ENCODE results near the gene FRMD4B.

FRMD4B gene

GRCh38 chr3:69166446-69166845 is 219.4 kb downstream of the FRMD4B start:
- no peak for DNase-seq (ENCODE audit: low read depth)

GRCh38 chr3:69165744-69166143 is 220.1 kb downstream of the FRMD4B start:
- DNase-seq (ENCODE audit: low read depth): no peak

DNA sequence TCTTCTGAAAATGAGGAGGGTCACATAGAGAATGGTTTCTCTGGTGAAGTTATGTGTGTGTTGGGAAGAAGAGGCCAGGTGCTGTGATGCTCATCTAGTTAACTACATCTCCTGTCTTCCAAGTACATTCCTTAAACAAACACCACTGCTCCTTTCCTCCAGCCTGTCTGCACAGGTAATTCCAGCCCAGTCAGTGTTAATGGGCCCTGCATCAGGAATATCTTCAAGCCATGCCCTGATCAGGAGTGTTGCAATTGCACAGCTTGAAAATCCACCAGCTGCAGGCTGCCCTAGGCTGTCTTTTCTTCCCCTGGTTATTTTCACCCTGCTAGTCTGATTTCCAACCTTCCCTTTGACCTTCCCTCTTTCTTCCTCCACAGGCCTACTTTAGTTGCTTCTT is 221.6 kb downstream of the FRMD4B start:
- DNase-seq (ENCODE audit: low read depth): no peak

DNA sequence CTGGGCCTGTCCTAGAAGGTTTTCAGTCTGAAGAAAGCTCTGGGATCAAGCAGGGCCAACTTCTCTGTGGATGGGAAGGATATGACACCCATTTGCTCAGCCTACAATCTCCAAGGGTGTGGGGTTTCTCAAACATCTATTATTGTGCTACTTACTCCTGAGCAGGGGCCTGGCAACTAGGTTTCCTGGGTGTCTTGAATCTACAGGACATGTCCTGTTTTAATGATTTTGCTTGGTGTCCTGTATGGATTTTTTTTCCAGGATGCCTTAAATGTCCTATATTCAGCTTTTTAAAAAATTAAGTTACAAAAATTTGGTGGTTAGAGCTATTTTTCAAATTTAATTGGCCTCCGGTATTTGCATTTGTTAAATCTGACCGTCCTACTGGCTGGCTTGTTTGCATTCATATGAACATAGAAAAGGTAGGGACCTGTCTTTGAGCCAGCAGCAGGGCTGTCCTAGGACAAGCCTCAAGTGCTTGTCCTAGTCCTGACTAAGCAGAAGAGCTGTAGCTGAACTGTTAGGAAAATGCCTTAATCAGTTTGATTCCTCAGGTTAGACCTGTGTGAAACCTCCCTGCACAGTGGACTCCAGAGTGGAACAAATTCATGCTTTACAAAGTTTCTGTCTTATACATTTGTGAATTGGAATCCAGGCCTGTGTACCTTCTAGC is 223.4 kb downstream of the FRMD4B start:
- no peak for DNase-seq (ENCODE audit: low read depth)

DNA sequence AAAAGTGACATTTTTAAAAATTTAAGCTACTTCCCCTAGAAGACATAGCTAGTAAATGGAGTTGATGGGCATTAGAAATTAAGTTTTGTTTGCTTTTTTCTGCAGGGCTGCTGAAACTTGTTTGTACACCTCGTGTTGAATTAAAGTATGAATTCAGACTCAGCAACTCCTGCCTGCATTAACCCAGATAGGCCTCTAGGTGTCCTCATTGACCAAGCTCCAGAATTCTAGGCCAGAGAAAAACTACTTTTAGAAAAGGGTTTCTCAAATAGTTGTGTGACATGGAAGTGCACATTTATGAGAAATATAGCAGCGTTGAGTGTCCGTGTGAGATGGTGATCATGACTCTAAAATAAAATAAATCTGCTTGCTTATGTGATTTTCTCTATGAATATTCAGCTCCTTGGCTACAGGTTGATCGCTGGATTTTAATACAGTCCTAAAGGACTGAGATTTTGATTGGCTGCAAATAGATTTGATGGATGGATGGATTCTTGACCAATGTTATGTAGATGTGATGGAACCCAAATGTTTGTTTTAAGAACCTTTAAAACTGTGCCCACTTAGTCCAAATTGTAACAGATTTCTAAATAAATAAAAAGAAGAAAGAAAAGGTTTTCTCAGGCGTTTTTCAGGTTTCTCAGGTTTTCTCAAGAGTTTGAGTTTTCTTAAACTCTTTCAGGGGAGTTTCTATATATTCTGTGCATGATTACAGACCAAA is 224.1 kb downstream of the FRMD4B start:
- DNase-seq (ENCODE audit: low read depth): no peak

GRCh38 chr3:69160525-69160924 is 225.4 kb downstream of the FRMD4B start:
- DNase-seq (ENCODE audit: low read depth): no peak

DNA sequence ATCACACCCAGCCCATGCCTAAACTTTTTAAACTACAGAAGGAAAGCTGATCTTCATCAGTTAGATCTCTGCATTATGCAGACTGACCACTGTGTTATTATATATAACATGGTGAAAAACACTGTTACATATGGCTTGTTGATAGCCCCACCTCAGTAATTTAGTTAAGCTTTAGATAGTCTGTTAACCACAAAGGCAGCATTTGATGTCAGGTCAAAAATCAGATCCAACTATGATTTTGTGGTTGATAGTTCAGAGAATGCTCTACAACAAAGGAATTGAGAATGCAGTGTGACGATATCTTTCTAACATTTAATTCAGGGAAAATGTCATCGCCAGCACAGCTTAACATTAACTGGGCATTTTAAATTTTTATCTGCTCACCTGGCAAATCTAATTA is 225.8 kb downstream of the FRMD4B start:
- DNase-seq (ENCODE audit: low read depth): no peak

DNA sequence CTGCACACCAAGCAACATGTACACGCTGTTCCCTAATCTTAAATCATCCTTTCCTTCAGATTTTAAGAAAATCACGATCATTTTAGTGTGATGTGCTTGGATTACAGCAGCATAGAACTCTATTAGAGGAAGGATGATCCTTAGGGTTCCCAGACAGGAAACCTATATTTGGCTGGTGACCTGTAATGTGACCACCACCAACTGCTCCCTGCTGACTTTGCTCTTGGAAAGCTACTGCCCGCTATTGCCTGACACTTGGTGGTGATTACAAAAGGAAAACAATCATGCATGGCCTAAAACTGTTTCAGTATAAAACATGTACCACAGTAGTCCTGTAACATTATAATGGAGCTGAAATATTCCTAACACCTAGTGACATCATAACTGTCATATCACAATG is 236.3 kb downstream of the FRMD4B start:
- DNase-seq (ENCODE audit: low read depth): no peak

DNA sequence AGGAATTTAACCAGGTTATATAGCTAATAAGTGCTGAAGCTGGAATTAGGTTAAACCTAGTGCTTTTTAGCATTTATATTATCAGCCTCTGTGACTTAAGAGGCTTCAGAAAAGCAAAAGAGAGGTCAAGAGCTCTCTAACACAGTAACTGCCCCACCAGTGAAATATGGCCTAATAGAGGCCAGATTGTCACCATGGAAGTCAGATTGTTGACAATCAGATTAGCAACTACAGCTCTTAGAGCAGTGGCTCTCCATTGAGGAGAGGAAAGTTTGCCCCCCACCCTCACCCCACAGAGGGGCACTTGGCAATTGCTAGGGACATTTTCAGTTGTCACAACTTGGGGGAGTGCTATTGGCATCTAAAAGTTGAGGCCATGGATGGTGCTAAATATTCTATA is 240.2 kb downstream of the FRMD4B start:
- DNase-seq (ENCODE audit: low read depth): no peak

DNA sequence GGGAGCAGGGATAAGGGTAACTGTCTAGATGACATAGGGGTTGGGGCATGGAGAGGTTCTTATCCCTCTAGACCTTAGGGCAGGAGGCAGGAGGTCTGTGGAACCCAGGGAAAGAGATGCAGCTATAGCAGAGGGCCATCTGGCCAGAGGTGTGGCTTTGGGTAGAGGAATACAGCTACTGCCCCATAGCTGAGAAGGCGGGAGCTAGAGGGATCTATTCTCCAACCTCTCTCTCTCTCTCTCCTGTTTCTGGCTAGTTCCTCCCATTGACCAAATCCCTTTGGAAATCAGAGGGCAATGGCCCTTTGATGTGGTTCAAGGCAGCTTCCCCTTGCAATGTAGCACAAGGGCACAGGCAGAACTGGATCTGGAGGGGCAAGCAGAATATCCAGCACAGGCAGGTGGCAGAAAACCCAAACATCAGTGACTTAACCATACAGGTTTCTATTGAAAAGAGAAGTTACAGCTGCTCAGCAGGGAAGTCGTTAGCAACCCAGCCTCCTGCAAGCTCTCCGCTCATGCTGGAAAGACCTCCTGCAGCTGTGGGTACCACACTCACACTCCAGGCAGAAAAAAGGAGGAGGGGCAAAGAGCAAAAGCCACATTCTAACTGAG is 241.2 kb downstream of the FRMD4B start:
- no peak for DNase-seq (ENCODE audit: low read depth)

DNA sequence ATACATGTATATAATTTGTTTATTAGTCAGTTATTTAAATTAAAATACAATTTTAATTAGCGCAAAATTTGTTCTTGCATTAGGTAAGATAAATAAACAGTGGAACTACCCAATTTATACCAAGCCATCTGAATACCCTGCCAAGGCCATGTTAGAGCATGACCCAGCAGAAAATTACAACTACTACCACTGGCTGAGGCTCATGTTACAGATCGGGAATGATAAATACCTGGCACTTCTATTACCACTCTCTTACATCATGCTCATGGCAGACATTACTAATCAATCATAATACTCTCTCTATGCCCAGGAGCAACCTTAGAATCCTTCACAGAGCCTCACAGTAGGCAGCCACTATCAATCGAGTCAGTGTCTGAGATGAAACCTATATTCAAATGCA is 242.3 kb downstream of the FRMD4B start:
- no peak for DNase-seq (ENCODE audit: low read depth)

DNA sequence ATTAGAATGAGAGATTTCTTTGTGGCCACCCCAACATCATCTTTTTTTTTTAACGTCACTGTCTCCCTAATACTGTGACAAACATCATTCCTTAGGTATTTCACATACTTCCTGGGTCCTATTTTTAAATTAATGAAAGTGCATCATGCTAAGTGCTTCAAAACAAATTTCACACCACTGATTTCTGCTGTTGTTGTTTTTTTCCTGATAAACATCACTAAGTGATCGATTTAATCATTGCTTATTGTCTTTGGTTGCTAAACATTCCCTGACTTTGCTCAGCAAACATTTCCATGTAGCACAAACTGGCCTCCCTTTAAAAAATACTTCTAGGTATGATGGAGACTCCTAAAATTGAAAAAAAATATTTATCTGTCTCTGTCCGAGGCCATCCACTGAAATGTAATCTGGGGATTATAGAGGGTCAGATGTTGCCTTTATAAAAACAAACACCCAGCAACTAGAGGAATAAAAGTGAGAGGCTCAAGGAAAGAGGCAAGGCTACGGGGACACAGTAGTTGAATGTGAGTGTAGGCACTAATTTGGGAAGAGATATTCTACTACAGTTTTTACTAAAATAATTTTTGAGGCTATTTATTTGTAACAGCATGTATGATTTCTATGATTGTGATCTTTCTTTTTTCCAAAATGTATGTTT is 243.0 kb downstream of the FRMD4B start:
- no peak for DNase-seq (ENCODE audit: low read depth)

GRCh38 chr3:69142090-69142489 is 243.8 kb downstream of the FRMD4B start:
- no peak for DNase-seq (ENCODE audit: low read depth)

DNA sequence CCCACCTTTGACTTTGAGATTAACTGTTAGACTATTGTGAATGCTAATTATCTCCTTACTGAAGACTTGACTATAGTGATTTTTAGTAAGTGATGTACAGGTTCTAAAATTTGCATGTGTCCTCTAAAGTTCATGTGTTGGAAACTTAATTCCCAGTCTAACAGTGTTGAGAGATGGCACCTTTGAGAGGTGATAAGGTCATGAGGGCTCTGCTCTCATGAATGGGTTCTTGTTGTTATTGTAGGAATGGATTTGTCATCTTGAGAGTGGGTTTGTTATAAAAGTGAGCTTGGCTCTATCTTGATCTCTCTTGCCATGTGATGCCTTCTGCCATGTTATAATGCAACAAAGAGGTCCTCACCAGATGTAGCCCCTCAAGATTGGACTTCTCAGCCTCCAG is 244.6 kb downstream of the FRMD4B start:
- DNase-seq (ENCODE audit: low read depth): no peak

DNA sequence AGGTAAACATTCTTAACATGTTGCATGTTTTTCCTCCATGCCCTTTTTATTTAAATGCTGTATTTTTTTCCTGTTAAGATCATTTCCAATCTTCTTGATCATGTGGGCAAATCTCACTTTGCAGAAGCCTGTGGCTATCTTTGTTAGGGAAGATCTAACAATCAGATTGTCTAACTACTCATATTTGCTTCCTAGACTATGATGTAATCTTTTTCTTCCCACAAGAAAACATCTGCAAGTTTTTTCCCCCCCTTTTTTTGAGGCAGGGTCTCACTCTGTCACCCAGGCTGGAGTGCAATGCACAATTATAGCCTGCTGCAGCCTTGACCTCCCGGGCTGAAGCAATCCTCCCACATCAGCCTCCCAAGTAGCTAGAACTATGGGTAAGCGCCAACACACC is 248.5 kb downstream of the FRMD4B start:
- no peak for DNase-seq (ENCODE audit: low read depth)

DNA sequence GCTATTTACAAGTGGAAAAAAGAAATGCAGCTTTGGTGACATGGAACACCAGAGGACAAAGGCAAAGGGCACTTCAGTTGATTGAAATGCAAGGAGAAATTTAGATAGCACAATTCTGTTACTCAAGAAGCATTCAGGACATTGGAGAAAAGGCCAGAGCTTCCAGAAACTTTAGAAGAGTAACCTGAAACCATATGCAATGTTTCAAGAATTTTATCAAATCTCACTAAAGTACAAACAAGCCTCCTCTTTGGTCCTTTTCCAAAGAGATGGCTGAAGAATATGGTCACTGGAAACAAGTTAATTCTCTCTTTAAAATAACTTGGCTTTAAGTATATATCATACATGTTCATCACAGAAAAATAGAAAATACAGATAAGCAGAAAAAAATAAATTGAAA is 248.9 kb downstream of the FRMD4B start:
- no peak for DNase-seq (ENCODE audit: low read depth)

- no peak for DNase-seq (ENCODE audit: low read depth)
These were observed 255.2 kb downstream of the FRMD4B start for GRCh38 chr3:69130689-69131088.

- no peak for DNase-seq (ENCODE audit: low read depth)
These were observed 256.4 kb downstream of the FRMD4B start for GRCh38 chr3:69129531-69129930.

DNA sequence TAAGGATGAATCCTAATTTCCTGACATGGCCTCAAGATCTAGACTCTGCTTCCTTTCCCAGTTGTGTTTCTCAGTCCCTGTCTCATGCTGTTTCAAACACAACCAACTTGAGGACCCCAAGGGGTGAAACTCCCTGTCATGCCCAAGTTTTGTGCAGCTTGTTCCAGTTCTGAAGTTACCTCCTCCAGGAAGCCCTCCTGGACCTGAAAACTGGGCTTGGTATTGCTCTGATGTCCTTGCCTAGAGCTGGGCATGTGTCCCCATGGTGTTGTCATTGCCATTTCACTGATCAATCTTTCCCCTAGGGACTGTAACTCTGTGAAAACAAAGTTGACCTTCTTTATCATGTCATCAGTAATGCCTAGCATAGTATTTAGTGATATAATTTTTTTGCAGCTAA is 257.4 kb downstream of the FRMD4B start:
- no peak for DNase-seq (ENCODE audit: low read depth)

- DNase-seq (ENCODE audit: low read depth): no peak
These were observed 258.9 kb downstream of the FRMD4B start for GRCh38 chr3:69126999-69127398.

DNA sequence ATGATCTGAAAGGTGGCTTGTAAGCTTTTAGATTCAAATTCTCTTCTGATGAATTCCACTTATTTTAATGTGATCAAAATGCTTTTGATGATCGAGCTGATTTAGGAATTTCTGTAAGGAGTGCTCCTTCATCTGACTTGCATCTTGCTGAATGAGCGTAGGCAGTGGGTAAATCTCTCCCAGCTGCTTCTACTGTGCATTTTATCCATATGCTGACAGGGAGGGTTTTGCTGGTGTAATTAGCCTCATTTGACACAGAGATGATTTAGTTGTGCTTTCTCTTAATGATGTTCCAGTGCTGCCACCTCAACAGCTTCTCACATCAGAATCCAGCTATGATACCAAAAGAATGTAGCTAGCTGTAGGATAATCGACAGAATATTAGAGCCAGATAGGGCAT is 259.7 kb downstream of the FRMD4B start:
- no peak for DNase-seq (ENCODE audit: low read depth)

GRCh38 chr3:69122403-69122802 is 263.5 kb downstream of the FRMD4B start, which contains the start of gene LMOD3:
LMOD3 (minus strand) TSS chr3:69122595; CDS start chr3:69122386, 209 bp downstream.
- no peak for DNase-seq (ENCODE audit: low read depth)

DNA sequence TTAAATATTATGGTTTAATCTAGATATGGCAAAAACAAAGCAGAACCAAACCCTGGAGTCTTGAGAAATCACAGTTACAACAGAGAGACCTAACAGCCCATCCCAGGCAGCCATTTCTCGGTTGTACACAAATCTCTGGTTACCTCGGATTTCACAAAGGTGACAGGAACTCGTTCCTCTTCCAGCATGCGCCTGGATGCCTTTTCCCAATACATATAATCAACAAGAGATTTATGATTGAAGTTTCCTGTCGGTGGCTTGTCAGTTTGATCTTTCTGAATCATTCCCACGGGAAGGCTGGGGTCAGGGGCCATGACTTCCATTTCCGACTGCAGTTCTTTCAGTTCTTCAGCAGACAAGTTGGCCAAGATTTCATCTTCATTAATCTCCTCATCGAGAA is 263.9 kb downstream of the FRMD4B start:
- DNase-seq (ENCODE audit: low read depth): no peak

Data from stimulated activated CD8-positive, alpha-beta memory T cell treated with anti-CD3 and anti-CD28 coated beads, Interleukin-12 subunit alpha, Interleukin-12 subunit beta, amount 100 ng/mL, for 1 hour (primary cell).